ENCODE results near the gene RAP1GDS1.

Gene RAP1GDS1, protein sequence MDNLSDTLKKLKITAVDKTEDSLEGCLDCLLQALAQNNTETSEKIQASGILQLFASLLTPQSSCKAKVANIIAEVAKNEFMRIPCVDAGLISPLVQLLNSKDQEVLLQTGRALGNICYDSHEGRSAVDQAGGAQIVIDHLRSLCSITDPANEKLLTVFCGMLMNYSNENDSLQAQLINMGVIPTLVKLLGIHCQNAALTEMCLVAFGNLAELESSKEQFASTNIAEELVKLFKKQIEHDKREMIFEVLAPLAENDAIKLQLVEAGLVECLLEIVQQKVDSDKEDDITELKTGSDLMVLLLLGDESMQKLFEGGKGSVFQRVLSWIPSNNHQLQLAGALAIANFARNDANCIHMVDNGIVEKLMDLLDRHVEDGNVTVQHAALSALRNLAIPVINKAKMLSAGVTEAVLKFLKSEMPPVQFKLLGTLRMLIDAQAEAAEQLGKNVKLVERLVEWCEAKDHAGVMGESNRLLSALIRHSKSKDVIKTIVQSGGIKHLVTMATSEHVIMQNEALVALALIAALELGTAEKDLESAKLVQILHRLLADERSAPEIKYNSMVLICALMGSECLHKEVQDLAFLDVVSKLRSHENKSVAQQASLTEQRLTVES

DNA sequence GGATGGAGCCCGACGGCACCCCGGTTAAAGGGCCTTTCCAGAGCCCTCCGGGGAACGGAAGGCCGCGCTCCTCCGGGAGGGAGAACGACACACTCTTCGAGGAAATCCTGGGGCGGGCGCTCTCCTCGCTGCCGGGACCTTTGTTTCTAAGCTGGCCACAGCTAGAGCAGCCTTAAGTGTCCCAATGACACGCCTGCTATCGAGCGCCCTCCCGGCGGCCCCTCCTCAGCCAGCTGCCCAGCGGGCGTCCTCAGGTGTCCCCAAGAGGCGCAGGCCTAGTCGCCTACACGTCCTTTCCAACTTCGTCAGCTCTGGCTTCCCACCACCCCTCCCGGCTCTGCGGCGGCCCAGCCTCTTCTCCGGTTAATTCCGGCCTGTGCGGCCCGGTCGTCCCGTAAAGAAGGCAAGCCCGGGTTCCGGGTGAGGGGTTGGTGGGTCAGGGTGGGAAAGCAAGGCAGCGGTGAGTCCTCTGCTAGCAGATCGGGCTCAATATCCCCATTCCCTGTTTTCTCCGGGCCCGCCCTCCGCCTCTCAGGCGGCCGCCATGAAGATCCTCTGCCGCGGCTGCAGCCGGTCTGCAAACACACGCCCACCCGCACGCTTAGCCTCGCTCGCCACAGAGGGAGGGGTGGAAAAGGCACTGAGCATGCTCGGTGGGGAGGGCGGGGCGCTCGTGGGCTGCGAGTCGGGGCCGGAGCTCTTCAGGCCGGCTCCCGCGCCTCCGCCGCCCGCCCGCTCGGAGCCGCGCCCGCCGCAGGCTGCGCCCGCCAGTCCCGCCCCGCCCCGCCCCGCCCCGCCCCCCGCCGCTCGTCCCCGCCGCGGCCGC lies at the start of gene RAP1GDS1:
Gene RAP1GDS1, plus strand, starts transcription at position 806 of the 826 bp plus-strand sequence. CDS start 182 bp downstream, outside the sequence.
- in situ Hi-C loops (cut with HindIII; ENCODE audit: low sequenced_read_pairs) = no loop called here

DNA sequence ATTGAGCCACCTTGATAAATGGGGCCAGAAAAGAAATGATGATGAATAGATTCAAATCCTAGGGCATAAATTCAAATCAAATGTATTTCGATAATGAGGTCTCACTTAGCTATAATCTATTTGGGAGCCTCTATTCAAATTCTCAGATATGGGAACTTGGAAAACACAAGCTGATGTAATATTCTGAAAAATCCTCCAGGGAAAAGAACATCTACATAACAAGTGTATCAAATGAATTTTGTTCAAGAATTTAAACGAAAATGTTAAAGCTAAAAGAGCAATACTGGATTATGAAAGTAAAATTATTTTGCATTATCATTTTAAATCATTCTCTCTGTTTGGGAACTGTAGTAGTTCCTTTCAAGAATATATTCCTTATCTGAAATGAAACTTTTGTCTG lies 38.9 kb upstream of the RAP1GDS1 start:
- in situ Hi-C loops (cut with HindIII; ENCODE audit: low sequenced_read_pairs) = no loop called here

DNA sequence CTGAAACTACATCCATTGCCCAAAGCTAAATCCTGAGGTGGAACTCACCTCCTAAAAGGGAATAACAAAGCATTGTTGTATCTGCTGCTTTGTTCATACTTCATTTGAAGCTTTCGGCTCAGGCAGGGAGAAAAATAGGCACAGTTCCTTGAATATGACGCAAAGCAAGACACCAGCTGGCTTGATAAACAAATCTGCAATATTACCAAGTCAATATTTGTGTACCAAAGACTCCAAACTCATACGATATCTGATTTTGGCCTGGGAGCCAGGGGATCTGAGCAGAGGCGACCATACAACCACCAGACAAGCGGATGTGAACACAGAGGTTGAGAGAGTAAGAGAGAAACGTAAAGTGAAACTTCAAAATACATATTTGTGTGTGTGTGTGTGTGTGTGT lies 34.8 kb upstream of the RAP1GDS1 start:
- in situ Hi-C loops (cut with HindIII; ENCODE audit: low sequenced_read_pairs) = no loop called here

DNA sequence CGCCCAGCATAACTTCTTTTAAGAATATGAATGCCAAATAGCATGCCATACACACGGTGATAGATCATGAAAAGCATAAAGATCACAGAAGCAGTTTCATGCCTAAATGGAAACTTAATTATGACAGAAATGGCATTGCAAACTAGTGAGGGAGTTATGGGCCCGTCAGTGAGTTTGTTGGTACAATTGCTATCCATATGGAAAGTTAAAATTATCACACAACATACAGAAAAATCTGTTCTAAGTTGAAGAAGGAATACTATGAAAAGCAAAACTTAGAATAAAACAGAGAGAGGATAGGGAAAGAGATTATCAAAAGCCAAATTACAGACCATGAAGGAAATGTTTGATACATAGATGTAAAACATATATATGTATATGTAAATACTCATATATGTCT lies 30.2 kb upstream of the RAP1GDS1 start:
- in situ Hi-C loops (cut with HindIII; ENCODE audit: low sequenced_read_pairs) = no loop called here

DNA sequence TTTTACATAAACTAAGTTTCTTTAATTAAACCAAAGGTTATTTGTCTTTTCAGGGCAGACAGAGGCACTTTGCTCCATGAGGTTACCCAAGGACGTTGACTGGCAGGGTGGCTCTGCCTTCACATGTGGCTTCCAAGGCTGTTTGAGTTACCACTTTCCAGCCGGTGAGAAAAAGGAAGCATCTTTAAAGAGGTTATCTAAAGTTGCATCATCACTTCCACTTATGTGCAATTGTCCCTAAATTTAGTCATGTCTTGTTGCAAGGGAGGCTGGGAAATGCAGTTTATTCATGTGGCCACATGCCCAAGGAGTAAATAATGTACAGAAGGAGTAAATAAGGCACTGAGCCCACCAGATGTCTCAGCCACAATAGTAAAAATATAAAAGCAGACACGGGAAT lies 29.0 kb upstream of the RAP1GDS1 start:
- in situ Hi-C loops (cut with HindIII; ENCODE audit: low sequenced_read_pairs) = no loop called here

DNA sequence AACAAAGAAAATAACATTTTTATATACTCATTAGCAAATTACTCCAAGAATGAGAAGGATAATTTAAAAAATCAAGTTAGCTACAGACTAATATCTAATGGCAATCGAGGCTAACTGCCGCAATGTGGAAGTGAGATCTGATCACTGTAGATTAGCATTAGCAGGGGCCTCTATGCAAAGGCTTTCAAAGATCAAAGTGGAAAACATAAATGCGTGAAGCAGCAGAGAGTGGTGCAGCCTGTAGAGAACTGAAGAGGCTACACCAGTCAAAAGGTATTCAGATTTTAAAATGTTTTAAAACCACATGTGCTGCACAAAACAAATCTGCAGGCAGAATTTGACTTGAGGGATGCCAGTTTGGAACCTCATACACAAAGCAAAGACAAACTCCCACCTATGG lies 24.0 kb upstream of the RAP1GDS1 start:
- in situ Hi-C loops (cut with HindIII; ENCODE audit: low sequenced_read_pairs) = no loop called here

DNA sequence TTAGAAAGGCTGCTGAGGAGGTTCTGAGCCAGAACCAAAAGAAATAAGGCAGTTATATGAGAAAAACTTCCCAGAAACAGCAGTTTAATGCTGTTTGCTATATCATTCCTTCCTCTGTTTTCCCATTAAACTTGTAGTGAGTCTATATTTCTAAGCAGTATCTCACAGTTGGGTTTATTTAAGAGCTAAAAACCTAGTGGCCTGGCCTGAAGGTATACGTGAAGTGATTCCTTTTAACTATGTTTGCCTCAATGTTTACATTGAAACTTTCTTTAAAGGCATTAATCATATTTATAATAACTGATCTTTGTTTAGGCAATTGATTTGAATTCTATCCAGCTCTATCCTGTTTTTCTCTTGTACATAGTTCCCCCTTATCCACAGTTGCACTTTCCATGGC lies 19.1 kb upstream of the RAP1GDS1 start:
- in situ Hi-C loops (cut with HindIII; ENCODE audit: low sequenced_read_pairs) = no loop called here

DNA sequence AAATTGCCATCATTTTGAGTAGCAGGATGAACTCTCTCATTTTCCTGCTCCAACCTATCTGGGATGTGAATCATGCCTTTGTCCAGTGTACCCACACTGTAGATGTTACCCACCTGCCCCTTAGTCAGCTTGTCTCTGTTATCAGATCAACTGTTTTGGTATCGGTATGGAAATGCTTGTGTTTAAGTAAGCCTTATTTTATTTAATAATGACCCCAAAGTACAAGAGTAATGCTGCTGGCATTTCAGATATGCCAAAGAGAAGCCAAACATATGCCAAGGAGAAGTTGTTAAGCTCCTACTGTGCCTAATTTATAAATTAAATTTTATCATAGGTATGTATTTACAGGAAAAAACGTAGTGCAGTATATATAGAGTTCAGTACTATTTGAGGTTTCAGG lies 18.6 kb upstream of the RAP1GDS1 start:
- in situ Hi-C loops (cut with HindIII; ENCODE audit: low sequenced_read_pairs) = no loop called here

DNA sequence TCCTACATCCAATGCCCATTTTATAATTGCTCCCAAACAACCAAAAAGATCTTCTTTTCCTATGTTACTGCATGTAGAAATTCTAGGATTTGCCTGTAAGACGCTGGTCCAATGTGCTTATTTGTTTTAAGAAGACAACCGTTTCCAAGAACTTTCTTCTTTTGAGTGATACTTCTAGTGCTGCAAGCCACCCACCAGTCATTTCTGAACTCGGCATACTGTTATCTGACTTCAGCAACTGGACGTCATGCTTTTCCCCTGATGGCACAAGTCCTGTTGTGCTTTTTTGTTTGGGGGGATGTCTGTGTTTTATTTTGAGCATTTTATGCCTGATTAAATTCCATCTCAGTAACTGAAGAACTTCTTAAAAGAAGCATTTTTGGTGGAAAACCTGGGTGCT lies 16.0 kb upstream of the RAP1GDS1 start:
- in situ Hi-C loops (cut with HindIII; ENCODE audit: low sequenced_read_pairs) = no loop called here

DNA sequence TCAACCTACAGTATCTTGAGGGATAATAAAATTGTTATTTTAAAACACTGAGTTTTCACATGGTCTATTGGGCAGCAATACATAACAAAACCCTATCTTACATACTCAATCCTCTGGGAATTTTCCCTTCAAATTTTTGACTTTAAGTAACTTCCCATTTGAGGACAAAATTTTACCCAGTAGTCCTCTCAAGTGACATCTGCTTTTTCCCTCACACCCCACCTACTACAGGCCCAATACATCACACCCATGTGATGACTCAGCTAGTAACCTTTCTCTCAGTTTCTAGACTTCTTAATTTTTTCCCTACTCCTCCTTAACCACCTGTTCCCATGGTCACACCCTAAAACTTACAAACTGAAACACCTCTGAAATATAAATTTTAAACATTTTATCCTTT lies 12.2 kb upstream of the RAP1GDS1 start:
- in situ Hi-C loops (cut with HindIII; ENCODE audit: low sequenced_read_pairs) = no loop called here

DNA sequence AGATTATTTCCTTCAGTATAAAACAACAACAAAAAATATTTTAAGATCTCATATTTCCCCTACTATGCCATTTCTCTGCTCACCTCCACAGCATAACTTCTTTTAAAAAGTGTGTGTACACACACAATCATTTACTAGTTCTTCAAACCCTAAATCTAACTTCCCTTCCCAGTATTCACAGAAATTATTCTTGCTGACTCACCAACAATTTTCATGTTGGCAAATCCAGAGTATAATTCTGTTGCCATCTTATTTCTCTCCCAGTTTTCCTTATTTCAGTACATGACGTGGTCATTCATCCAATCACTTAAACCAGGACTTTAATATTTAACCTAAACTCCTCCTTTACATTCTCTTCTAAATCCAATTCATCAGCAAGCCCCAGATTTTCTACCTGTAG lies 11.4 kb upstream of the RAP1GDS1 start:
- in situ Hi-C loops (cut with HindIII; ENCODE audit: low sequenced_read_pairs) = no loop called here

DNA sequence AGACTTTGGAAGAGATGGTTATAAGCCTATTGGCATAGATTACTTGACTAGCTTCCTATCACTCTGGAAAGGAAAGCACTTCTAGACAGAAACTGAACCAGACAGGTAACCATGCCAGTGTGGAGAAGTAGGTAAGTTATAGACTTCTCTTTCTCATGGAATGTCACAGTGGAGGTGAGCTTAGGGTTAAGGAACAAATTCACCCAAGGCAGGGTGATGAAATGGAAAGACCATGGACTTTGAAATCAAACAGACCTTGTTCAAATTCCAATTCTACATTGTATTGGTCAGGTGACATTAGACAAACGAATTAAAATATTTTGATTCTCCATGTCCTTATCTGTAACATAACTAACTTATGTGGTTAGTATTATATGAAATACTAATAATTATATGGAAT lies 7.7 kb upstream of the RAP1GDS1 start:
- in situ Hi-C loops (cut with HindIII; ENCODE audit: low sequenced_read_pairs) = no loop called here

DNA sequence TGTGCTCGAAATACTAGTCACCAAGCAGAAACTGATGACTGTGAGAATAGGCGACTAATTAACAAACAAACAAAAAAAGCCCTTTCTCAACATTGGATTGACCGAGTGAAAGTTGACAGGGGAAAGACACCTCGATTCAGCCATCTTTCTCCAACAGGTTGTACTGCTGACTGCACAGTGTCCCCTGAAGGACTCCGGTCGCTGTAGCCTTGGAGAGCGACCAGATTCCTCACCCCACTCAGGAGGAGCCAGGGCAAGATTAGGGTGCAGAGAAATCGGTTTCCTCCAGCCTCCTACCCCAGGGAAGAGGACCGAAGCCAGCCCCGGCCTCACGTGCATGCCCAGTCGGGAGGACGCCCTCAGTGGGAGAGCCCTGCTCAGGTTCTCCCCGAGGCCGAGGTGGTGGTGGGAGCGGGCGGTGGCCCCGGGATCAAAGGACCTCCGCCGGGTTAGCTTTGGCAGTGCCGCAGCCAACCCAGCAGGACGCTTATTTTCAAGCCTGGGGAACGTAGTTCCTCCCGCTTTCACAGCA lies 1.1 kb upstream of the RAP1GDS1 start:
- in situ Hi-C loops (cut with HindIII; ENCODE audit: low sequenced_read_pairs) = no loop called here

DNA sequence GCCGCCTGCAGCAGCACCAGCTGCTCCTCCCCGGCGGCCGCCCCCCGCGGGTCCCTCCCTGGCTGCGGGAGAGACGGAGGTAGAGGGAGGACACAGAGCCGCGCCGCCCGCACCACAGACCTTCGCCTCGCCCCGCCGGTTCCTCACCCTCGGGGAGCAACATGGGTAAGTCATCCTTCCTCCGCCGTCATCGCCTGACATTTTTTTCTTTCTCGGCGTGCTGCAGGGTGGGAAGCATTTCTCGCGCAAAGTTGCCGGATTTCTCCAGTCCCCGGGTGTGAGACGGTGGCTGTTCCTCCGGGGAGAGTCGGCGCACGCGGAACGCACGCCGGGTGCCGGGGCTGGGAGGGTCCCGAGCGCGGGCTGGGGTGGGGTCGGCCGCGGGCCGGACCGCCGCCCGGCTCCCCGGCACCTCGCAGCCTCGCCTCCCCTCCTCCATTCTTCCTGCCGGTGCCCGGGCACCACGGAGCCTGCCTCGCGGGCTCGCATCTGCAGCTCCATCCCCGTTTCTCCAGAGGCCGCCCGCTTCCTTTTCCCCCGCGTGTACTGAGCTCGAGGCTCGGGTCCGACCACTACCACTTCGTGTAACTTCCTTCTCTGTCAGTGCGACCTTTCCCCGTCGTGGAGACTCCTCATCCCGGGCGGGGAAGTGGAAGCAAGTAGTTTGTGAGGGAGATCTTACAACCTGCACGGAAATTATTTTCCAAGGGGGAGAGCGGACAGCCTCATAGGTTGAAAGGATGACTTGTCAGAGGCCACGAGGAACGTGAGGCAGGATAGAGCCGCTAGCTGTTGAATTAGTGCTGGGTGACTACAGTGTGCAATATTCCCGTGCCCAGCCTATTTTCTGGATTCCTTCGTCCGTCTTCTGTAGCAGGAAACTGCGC lies 464 bp downstream of the RAP1GDS1 start:
- in situ Hi-C loops (cut with HindIII; ENCODE audit: low sequenced_read_pairs) = no loop called here

DNA sequence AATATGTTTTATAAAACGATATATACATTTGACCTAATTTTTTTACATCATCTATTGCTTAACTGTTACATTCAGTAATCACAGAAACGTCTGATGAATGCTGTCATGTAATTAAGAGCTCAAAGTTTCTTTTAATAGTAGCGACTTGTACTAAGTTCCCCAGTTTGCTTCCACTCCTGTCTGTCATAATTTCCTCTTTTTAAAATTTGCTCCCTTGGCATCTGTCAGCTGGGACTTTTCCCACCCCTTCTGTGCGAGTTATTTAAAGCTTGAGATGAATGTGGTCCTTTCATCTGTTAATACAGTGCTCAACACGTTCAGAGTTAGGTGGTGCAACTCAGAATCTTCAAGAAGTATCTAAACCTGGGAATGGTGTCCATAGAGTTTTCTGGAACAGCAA lies 1.2 kb downstream of the RAP1GDS1 start:
- in situ Hi-C loops (cut with HindIII; ENCODE audit: low sequenced_read_pairs) = no loop called here

DNA sequence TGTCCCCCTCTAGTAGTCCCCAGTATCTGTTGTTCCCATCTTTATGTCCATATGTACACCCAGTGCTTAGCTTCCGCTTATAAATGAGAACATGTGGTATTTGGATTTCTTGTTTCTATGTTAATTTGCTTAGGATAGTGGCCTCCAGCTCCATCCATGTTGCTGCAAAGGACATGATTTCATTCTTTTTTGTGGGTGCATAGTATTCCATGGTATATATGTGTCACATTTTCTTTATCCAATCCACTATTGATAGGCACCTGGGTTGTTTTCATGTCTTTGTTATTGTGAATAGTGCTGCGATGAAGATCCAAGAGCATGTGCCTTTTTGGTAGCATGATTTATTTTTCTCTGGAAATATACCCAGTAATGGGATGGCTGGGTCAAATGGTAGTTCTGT lies 6.3 kb downstream of the RAP1GDS1 start:
- in situ Hi-C loops (cut with HindIII; ENCODE audit: low sequenced_read_pairs) = no loop called here

DNA sequence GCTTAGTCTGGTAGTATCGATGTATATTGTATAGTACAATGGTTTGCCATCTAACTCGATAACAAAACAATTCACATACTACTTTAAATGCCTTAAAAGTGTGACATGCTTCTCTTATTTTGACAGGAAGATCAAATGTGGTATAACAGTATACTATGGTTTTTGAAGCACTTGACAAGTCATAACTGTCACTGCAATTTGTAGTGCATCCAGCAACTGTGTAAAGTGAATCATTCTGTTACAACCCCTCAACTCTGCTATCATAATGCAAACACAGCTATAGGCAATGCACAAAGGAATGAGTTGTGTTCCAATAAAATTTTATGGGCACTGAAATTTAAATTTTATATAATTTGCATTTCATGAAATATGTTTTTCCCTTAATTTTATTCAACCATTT lies 14.0 kb downstream of the RAP1GDS1 start:
- in situ Hi-C loops (cut with HindIII; ENCODE audit: low sequenced_read_pairs) = no loop called here

DNA sequence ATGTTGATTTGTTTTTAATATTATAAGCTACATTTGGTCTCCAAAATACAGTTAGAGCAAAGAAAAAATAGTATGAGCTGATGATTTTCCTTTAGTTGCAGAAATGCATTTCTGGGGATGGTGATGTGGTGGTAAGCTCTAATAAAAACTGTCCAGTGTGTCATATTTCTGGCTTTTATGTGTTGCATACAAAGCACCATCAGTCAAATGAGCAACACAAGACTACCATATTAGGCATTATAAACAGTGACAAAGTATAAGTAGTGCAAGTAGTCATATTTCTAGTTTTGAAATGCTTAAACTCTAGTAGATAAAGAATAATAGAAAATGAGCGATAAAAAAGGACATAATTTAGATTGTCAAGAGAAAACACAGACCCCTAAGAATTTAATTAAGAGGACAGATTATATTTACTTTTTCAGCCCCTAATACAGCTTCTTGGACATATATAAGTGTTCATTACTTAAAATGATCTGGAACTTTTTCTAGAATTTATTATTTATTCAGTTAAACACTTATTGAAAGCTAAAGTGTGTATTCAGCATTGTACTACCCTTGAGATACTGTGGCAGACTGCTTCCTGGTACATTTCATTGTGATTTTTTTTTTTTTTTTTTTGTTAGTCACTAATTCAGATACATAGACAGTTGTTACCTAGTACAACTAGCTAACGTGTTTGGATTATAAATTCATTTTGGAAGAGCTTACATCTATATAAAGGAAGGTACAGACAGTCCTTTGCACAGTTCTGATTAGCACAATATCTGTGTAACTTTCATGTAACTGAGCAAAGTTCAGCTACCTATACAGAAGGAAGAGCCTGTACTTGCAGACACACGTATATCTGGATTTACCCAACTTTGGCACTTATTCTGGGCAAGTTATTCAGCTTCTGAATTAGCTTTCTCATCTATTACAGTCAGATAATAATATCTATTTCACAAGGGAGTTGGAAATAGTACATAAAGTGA lies 22.3 kb downstream of the RAP1GDS1 start:
- in situ Hi-C loops (cut with HindIII; ENCODE audit: low sequenced_read_pairs) = no loop called here

DNA sequence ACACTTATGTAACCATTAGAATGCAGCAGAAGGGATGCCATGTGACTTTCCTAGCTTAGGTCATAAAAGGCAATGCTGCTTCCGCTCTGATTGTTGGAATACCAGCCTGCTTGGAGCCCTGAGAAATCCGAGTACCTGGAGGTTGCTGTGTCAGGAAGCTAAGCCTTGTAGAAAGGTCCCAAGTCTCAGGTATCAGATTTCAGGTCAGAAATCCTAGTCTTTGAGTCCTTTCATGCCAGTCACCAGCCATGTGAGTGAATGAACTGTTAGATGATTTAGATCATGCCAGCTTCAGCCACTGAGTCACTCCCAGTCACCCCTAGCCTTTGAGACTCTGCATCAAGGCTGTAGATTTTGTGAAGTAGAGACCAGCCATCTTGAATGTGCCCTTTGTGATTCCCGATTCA lies 23.5 kb downstream of the RAP1GDS1 start:
- in situ Hi-C loops (cut with HindIII; ENCODE audit: low sequenced_read_pairs) = no loop called here
